Upper lobe of left lung (tissue), 6 donors: ENCODE results near the gene ACACB. TPM values are rescaled to one million over a fixed set of nuclear protein-coding genes. Genes with fewer than 3 reads are reported as not detected.

Experiments
- ATAC-seq, 2 donors: fragments of 200-7000 bp; cut with Tn5 transposase; one replicate each; pipeline ENCODE4 v1.9.1; 2022; ENCODE audit warnings: mild to moderate bottlenecking in 2 of 2, moderate library complexity in 2 of 2; ENCODE audit not compliant: low FRiP score in 2 of 2
- DNase-seq, 2 donors: peaks; one replicate each; pipeline ENCODE4 v3.0.0-alpha.2; 2019 to 2020
- H3K27ac ChIP-seq, 4 donors: fragments of 200-600 bp; sonication (generic); one replicate each; pipeline ENCODE4 v1.5.1; 2016 to 2019
- H3K27me3 ChIP-seq, 4 donors: fragments of 200-600 bp; sonication (generic); one replicate each; pipeline ENCODE4 v1.5.1; 2017 to 2019
- H3K36me3 ChIP-seq, 4 donors: fragments of 200-600 bp; sonication (generic); one replicate each; pipeline ENCODE4 v1.5.1; 2016 to 2019
- H3K4me1 ChIP-seq, 4 donors: fragments of 200-600 bp; sonication (generic); one replicate each; pipeline ENCODE4 v1.5.1; 2018 to 2019
- H3K4me3 ChIP-seq, 4 donors: fragments of 200-600 bp; sonication (generic); one replicate each; pipeline ENCODE4 v1.5.1; 2017 to 2019; ENCODE audit warnings: mild to moderate bottlenecking in 2 of 4, moderate library complexity in 1 of 4
- H3K9me3 ChIP-seq, 4 donors: fragments of 200-600 bp; sonication (generic); one replicate each; pipeline ENCODE4 v1.5.1; 2018 to 2019
- EP300 ChIP-seq, 4 donors: sonication (generic); formaldehyde crosslinking; IDR thresholded peaks; one replicate each; pipeline ENCODE4 v1.5.1; 2017; ENCODE audit warnings: antibody characterized with exemption in 4 of 4, control low read depth in 2 of 4
- POLR2A ChIP-seq, 4 donors: fragments of 450-650 bp; IDR thresholded peaks; one replicate each; pipeline ENCODE4 v1.5.1; 2016 to 2017; ENCODE audit warnings: antibody characterized with exemption in 4 of 4, mild to moderate bottlenecking in 2 of 4
- POLR2AphosphoS5 ChIP-seq, 2 donors: sonication (generic); formaldehyde crosslinking; IDR thresholded peaks; one replicate each; pipeline ENCODE4 v1.5.1; 2017; ENCODE audit warnings: antibody characterized with exemption in 2 of 2
- WGBS, 2 donors: methylation state at CpG; one replicate each; pipeline ENCODE4 v1.1.5; 2017 to 2018; 5-methylcytosine and 5-hydroxymethylcytosine counted together
- total RNA-seq, 6 donors: library from RNA; depleted of rRNA in 4 of 6; stranded (reverse); fragments of >200 nt in 4 of 6; gene quantifications; one replicate each; pipeline versions ENCODE4 v1.1.0 to v1.2.1, GENCODE V29; 2016 to 2021
- TF ChIP-seq, protein P1 (sequence below), 6 experiments: fragments of 450-650 bp in 4 of 6; fragments of 200-600 bp in 2 of 6; sonication (generic) in 2 of 6; IDR thresholded peaks; one replicate each; pipeline ENCODE4 v1.5.1; 2016 to 2019; ENCODE audit warnings: antibody characterized with exemption in 6 of 6
- donor health status: DM: no; HTN: no; CAD: no; lungs with moderate emphysema.
- donor health status: DM: no; HTN: yes; CAD: no; lungs with severe emphysema.

The ACACB gene
- total RNA-seq, 6 donors from 2014 or later = 26.3 to 202 (median 36.3) TPM

- no peaks in the 10 kb centered on the region for H3K9me3 ChIP-seq
- DNase-seq = no peak
- H3K4me3 ChIP-seq = no peak overlapping the region
- no peak overlapping the region for H3K27ac ChIP-seq
- WGBS, 2 donors = 82 to 85% methylated on average over 2 to 4 of the region's 4 CpGs
- H3K36me3 ChIP-seq = no peaks in the 10 kb centered on the region
- H3K4me1 ChIP-seq = peaks cover 2 to 5% (median 3%) of the 10 kb centered on the region in 4 donors
- TF ChIP-seq POLR2A (IDR thresholded peaks at IDR 0.05) = no peak
- no peak for TF ChIP-seq POLR2AphosphoS5 (IDR thresholded peaks at IDR 0.05)
- TF ChIP-seq, protein P1, sequence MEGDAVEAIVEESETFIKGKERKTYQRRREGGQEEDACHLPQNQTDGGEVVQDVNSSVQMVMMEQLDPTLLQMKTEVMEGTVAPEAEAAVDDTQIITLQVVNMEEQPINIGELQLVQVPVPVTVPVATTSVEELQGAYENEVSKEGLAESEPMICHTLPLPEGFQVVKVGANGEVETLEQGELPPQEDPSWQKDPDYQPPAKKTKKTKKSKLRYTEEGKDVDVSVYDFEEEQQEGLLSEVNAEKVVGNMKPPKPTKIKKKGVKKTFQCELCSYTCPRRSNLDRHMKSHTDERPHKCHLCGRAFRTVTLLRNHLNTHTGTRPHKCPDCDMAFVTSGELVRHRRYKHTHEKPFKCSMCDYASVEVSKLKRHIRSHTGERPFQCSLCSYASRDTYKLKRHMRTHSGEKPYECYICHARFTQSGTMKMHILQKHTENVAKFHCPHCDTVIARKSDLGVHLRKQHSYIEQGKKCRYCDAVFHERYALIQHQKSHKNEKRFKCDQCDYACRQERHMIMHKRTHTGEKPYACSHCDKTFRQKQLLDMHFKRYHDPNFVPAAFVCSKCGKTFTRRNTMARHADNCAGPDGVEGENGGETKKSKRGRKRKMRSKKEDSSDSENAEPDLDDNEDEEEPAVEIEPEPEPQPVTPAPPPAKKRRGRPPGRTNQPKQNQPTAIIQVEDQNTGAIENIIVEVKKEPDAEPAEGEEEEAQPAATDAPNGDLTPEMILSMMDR (IDR thresholded peaks at IDR 0.05) = no peak
- TF ChIP-seq EP300 (IDR thresholded peaks at IDR 0.05) = no peak
- H3K27me3 ChIP-seq = peaks cover 0 to 4% (median 1%) of the 10 kb centered on the region in 4 donors
- no peak for ATAC-seq
These were observed 170.3 kb downstream of the ACACB start for GRCh38 chr12:109286652-109287051.

DNA sequence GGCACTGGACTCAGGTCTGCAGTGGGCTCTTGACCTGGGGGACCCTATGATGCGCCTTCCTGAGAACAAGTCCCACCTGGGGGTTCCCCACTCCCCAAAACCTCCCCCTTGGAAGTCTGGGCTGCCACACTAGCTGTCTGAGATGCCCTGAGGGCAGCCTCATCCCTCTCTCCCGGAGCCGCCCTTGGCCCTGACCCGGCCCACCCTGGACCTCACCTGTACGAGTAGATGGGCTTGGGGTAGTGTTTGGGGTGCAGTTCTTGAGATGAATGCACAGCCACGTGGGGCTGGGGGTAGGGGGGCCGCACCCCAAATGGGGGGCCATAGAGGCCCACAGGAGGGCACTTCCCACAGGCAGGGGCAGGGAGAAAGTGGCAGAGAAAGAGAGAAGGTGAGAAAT lies 170.8 kb downstream of the ACACB start:
- no peak for TF ChIP-seq POLR2AphosphoS5 (IDR thresholded peaks at IDR 0.05)
- TF ChIP-seq, protein P1 (IDR thresholded peaks at IDR 0.05) = no peak
- TF ChIP-seq EP300 (IDR thresholded peaks at IDR 0.05) = no peak
- no peak for TF ChIP-seq POLR2A (IDR thresholded peaks at IDR 0.05)
- DNase-seq (no peak), ATAC-seq (no peak)
- Histone ChIP-seq H3K27me3 (peaks cover 0 to 9% (median 4%) of the 10 kb centered on the region in 4 donors), H3K27ac (no peak overlapping the region), H3K4me1 (peaks cover 2 to 10% (median 7%) of the 10 kb centered on the region in 4 donors), H3K9me3 (no peaks in the 10 kb centered on the region), H3K36me3 (no peaks in the 10 kb centered on the region), H3K4me3 (no peak overlapping the region)
- WGBS, 2 donors = 72 to 84% methylated on average over 4 to 7 of the region's 7 CpGs

GRCh38 chr12:109287811-109288469 lies 171.6 kb downstream of the ACACB start:
- no peaks in the 10 kb centered on the region for H3K9me3 ChIP-seq
- TF ChIP-seq POLR2AphosphoS5 (IDR thresholded peaks at IDR 0.05) = no peak
- TF ChIP-seq, protein P1 (IDR thresholded peaks at IDR 0.05) = no peak
- TF ChIP-seq POLR2A (IDR thresholded peaks at IDR 0.05) = no peak
- no peak for TF ChIP-seq EP300 (IDR thresholded peaks at IDR 0.05)
- no peaks in the 10 kb centered on the region for H3K36me3 ChIP-seq
- no peak for ATAC-seq
- H3K27ac ChIP-seq = no peak overlapping the region
- WGBS, 2 donors = 87 to 100% methylated on average over 1 to 16 of the region's 16 CpGs
- no peak for DNase-seq
- H3K4me1 ChIP-seq = peaks cover 2 to 11% (median 7%) of the 10 kb centered on the region in 4 donors
- H3K27me3 ChIP-seq = peaks cover 0 to 11% (median 5%) of the 10 kb centered on the region in 4 donors
- no peak overlapping the region for H3K4me3 ChIP-seq

DNA sequence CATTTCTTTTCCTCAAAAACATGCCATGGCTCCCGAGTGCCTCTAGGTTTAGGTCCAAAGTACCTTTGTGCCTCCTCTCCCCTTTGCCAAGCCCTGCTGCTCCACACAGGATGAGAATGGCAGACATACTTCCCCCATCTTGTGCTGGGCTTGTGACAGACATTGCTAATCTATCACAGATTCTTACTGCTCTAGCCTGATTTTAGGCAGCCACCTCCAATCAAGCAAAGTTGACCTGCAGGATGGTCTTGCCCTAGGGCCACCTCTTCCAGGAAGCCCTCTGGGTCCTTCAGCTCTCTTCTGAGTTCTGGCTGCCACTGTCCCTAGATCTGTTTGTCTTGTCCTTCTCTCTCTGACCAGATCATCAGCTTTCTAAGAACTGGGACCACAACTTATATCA lies 172.2 kb downstream of the ACACB start:
- Histone ChIP-seq H3K9me3 (no peaks in the 10 kb centered on the region), H3K4me3 (no peak overlapping the region), H3K4me1 (peaks cover 2 to 11% (median 7%) of the 10 kb centered on the region in 4 donors), H3K27ac (no peak overlapping the region), H3K36me3 (no peaks in the 10 kb centered on the region), H3K27me3 (peaks cover 0 to 11% (median 5%) of the 10 kb centered on the region in 4 donors)
- no peak for TF ChIP-seq POLR2AphosphoS5 (IDR thresholded peaks at IDR 0.05)
- TF ChIP-seq, protein P1 (IDR thresholded peaks at IDR 0.05) = no peak
- TF ChIP-seq EP300 (IDR thresholded peaks at IDR 0.05) = no peak
- no peak for TF ChIP-seq POLR2A (IDR thresholded peaks at IDR 0.05)
- no peak for DNase-seq
- 88 to 92% methylated on average over 1 of the region's 1 CpG for WGBS, 2 donors
- no peak for ATAC-seq

DNA sequence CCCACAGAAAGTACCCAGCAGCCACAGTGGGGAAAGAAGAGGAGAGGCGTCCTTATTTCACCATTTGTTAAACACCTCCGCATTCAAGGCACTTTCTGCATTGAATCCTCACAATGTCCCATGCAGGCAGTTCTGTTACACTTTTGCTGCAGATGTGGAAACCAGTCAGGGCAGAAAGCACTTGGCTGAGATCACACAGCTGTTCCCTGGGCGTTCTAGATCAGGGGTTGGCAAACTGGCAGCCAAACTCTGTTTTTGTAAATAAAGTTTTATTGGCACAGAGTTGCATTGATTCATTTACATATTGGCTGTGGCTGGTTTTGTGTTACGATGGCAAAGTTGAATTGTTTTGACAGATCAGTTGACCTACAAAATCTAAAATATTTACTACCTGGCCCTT lies 172.6 kb downstream of the ACACB start:
- WGBS, 2 donors = 82% methylated on average over 4 of the region's 4 CpGs
- DNase-seq (no peak), ATAC-seq (no peak)
- no peak overlapping the region for H3K4me3 ChIP-seq
- TF ChIP-seq, protein P1 (IDR thresholded peaks at IDR 0.05) = no peak
- TF ChIP-seq POLR2AphosphoS5 (IDR thresholded peaks at IDR 0.05) (no peak), POLR2A (IDR thresholded peaks at IDR 0.05) (no peak), EP300 (IDR thresholded peaks at IDR 0.05) (no peak)
- no peak overlapping the region for H3K27ac ChIP-seq
- H3K9me3 ChIP-seq = no peaks in the 10 kb centered on the region
- peaks cover 0 to 11% (median 5%) of the 10 kb centered on the region in 4 donors for H3K27me3 ChIP-seq
- peaks cover 2 to 11% (median 7%) of the 10 kb centered on the region in 4 donors for H3K4me1 ChIP-seq
- H3K36me3 ChIP-seq = no peaks in the 10 kb centered on the region
